Measurements from ENCODE around the gene TSPAN14.
A peak's percentile ranks its signal among the peaks of the same experiment; 100 is the strongest.

DNA sequence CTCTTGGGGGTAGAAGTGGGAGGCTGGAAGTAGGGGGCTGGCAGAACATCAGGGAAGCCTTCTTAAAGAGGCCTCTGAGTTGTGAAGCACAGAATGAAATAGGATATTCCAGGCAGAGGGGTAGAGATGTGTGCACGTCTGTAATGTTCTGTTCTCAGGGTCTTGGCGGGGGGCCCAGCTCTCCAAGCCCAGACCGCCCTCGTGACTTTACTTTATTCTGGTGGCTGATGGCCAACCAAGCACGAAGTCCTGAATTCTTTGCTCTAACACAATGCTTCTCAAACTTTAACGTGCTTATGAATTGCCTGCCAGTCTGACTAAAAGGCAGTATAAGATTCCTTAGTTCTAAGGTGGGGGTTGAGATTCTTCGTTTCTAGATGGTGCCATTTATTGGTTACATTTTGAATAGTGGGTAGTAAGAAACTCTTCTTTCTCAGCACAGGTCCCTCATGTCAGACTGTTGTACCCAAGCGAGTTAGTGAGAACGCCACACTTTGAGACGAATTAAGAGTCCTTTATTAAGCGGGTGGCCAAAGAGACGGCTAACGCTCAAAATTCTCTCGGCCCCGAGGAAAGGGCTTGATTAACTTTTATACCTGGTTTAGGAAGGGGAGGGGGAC, 37.5 kb upstream of the TSPAN14 start:
- TF ChIP-seq, protein P1, sequence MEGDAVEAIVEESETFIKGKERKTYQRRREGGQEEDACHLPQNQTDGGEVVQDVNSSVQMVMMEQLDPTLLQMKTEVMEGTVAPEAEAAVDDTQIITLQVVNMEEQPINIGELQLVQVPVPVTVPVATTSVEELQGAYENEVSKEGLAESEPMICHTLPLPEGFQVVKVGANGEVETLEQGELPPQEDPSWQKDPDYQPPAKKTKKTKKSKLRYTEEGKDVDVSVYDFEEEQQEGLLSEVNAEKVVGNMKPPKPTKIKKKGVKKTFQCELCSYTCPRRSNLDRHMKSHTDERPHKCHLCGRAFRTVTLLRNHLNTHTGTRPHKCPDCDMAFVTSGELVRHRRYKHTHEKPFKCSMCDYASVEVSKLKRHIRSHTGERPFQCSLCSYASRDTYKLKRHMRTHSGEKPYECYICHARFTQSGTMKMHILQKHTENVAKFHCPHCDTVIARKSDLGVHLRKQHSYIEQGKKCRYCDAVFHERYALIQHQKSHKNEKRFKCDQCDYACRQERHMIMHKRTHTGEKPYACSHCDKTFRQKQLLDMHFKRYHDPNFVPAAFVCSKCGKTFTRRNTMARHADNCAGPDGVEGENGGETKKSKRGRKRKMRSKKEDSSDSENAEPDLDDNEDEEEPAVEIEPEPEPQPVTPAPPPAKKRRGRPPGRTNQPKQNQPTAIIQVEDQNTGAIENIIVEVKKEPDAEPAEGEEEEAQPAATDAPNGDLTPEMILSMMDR (IDR thresholded peaks at IDR 0.05): no peak
- TF ChIP-seq POLR2A (IDR thresholded peaks at IDR 0.05): peak in 1 of 2 donors; percentile 24
- peak; percentile 25 to 72 for TF ChIP-seq EP300 (IDR thresholded peaks at IDR 0.05)
